ENCODE data around the gene TBXT. TPM values are rescaled to one million over a fixed set of nuclear protein-coding genes. Genes with fewer than 3 reads are reported as not detected.

TBXT gene, protein sequence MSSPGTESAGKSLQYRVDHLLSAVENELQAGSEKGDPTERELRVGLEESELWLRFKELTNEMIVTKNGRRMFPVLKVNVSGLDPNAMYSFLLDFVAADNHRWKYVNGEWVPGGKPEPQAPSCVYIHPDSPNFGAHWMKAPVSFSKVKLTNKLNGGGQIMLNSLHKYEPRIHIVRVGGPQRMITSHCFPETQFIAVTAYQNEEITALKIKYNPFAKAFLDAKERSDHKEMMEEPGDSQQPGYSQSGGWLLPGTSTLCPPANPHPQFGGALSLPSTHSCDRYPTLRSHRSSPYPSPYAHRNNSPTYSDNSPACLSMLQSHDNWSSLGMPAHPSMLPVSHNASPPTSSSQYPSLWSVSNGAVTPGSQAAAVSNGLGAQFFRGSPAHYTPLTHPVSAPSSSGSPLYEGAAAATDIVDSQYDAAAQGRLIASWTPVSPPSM
- total RNA-seq (2014; rRNA removed; shearing (Covaris generic)): 0.39 TPM in 1 of 2 replicates, not detected in the other
- polyA plus RNA-seq (2016; fragmentation: Nextera tagmentation; extraction: Ambion mirVana): 0.23 and 0.42 TPM in 2 replicates
- long read RNA-seq: 0 reads

DNA sequence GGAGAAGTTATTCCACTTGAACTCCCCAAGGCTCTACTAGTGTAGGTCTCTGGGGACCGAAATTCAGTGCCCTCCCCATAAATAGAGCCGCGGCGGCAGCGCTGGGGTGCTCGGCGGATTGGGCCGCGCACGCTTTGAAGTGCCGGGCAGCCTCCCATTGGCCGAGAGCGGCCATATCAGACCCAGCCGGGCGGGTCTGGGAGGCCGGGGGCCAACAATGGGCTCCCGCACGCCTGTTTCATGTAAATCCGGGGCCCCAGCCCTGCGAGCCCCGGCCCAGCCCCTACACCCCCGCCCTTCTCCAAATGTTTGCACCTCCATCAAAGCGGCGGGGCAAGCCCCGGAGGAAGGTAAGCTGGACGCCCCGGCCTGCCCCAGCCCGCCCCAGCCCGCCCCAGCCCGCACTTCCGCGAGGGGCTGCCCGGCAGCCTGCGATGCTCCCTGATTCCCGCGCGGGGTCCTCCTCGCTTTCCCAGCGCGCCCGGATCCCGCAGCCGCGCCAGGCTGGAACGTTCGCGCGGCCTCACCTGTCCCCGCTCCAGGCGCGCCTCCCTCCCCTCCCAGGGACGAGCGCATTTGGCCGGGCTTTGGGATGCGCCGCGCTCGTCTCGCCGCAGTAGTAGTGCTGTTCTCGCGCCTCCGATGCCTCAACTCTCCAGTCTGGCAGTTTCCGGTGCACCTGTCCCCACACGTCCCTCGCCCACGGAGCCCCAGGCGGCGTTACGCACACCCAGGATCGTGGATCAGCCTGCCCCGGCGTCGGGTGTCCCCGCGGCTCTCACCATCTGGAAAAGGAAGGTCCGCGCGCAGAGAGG lies at the start of gene TBXT:
Gene TBXT, minus strand, starts transcription at position 51 of the 815 bp plus-strand sequence. CDS start 260 bp downstream, outside the sequence.
- ATAC-seq (peak; percentile 66), DNase-seq (ENCODE audit: low spot score) (peak; percentile 91)
- no peaks in the 10 kb centered on the region for H3K9me2 ChIP-seq (ENCODE audit: insufficient read depth)
- H3K4me1 ChIP-seq (ENCODE audit: insufficient read depth): peaks cover 47% of the 10 kb centered on the region
- H3K9me3 Mint-ChIP-seq: no peaks in the 10 kb centered on the region
- H3K4me2 ChIP-seq: peak within 1 kb of the TSS; percentile 95
- no peak within 1 kb of the TSS for H3K27ac Mint-ChIP-seq
- no peaks in the 10 kb centered on the region for H3K36me3 ChIP-seq (ENCODE audit: insufficient read depth)
- peak within 1 kb of the TSS; percentile 80 for H3K4me3 ChIP-seq
- H3F3A ChIP-seq (replicated peaks; ENCODE audit: low read depth): peaks cover 12% of the 10 kb centered on the region; the same call in 1 of the 2 replicates
- no peaks in the 10 kb centered on the region for H3K79me2 ChIP-seq (replicated peaks; ENCODE audit: insufficient read depth)
- peaks cover 31% of the 10 kb centered on the region for H3K4me1 Mint-ChIP-seq
- H3K36me3 Mint-ChIP-seq (ENCODE audit: low read depth): no peaks in the 10 kb centered on the region
- TF ChIP-seq ZNF331 (CRISPR knock-in tag; IDR thresholded peaks at IDR 0.05; ENCODE audit: low read depth): no peak
- TF ChIP-seq EZH2 (IDR thresholded peaks at IDR 0.05; ENCODE audit: low read depth, unreplicated experiment): no peak
- TF ChIP-seq, protein P1, sequence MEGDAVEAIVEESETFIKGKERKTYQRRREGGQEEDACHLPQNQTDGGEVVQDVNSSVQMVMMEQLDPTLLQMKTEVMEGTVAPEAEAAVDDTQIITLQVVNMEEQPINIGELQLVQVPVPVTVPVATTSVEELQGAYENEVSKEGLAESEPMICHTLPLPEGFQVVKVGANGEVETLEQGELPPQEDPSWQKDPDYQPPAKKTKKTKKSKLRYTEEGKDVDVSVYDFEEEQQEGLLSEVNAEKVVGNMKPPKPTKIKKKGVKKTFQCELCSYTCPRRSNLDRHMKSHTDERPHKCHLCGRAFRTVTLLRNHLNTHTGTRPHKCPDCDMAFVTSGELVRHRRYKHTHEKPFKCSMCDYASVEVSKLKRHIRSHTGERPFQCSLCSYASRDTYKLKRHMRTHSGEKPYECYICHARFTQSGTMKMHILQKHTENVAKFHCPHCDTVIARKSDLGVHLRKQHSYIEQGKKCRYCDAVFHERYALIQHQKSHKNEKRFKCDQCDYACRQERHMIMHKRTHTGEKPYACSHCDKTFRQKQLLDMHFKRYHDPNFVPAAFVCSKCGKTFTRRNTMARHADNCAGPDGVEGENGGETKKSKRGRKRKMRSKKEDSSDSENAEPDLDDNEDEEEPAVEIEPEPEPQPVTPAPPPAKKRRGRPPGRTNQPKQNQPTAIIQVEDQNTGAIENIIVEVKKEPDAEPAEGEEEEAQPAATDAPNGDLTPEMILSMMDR (conservative IDR thresholded peaks at IDR 0.05; ENCODE audit: low read depth in 2 of 2): peak in 1 of 2 experiments; percentile 6; a peak in 1 of 4 replicates
- H3K27ac ChIP-seq (ENCODE audit: low read depth): no peak within 1 kb of the TSS
- H4K20me1 ChIP-seq (replicated peaks; ENCODE audit: insufficient read depth): peaks cover 16% of the 10 kb centered on the region
- H3K4me3 Mint-ChIP-seq: peak within 1 kb of the TSS; percentile 84
- H3K27me3 ChIP-seq (ENCODE audit: insufficient read depth): peaks cover 98% of the 10 kb centered on the region
- H2AFZ ChIP-seq: peak within 1 kb of the TSS; percentile 98
- peaks cover 49% of the 10 kb centered on the region for H3K27me3 Mint-ChIP-seq (ENCODE audit: insufficient read depth, low read depth, poor library complexity)

DNA sequence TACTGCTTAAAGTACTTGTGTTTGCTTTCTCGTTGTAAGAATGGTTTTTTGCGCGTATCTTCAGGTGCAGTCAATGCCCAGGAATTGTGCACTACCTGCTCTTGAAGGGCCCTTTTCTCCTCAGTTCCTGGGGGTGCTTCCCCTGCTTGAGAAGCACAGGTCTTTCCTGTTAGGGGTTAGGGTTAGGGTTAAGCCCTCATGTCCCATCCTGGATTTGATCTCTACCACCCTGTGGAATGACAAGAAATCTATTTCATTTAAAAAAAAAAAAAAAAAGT lies 39.6 kb upstream of the TBXT start:
- Mint-ChIP-seq H3K4me1 (peaks cover 12% of the 10 kb centered on the region), H3K27ac (no peak overlapping the region)
- H3K9me2 ChIP-seq (ENCODE audit: insufficient read depth): no peaks in the 10 kb centered on the region

More for the DNA sequence above, 39.6 kb upstream of the TBXT start:
- Mint-ChIP-seq H3K9me3 (no peaks in the 10 kb centered on the region; the same call in 2 of the 3 replicates), H3K27me3 (ENCODE audit: insufficient read depth, low read depth, poor library complexity) (peaks cover 1% of the 10 kb centered on the region), H3K4me3 (no peak overlapping the region), H3K36me3 (ENCODE audit: low read depth) (no peaks in the 10 kb centered on the region)
- Histone ChIP-seq H3K4me3 (no peak overlapping the region), H2AFZ (no peak overlapping the region), H3K4me2 (no peak overlapping the region), H3F3A (replicated peaks; ENCODE audit: low read depth) (no peaks in the 10 kb centered on the region), H4K20me1 (replicated peaks; ENCODE audit: insufficient read depth) (no peaks in the 10 kb centered on the region; the same call in 1 of the 2 replicates), H3K27me3 (ENCODE audit: insufficient read depth) (no peaks in the 10 kb centered on the region), H3K79me2 (replicated peaks; ENCODE audit: insufficient read depth) (no peaks in the 10 kb centered on the region), H3K4me1 (ENCODE audit: insufficient read depth) (no peaks in the 10 kb centered on the region), H3K27ac (ENCODE audit: low read depth) (no peak overlapping the region), H3K36me3 (ENCODE audit: insufficient read depth) (no peaks in the 10 kb centered on the region)
- ATAC-seq (no peak), DNase-seq (ENCODE audit: low spot score) (no peak)
- TF ChIP-seq, protein P2, sequence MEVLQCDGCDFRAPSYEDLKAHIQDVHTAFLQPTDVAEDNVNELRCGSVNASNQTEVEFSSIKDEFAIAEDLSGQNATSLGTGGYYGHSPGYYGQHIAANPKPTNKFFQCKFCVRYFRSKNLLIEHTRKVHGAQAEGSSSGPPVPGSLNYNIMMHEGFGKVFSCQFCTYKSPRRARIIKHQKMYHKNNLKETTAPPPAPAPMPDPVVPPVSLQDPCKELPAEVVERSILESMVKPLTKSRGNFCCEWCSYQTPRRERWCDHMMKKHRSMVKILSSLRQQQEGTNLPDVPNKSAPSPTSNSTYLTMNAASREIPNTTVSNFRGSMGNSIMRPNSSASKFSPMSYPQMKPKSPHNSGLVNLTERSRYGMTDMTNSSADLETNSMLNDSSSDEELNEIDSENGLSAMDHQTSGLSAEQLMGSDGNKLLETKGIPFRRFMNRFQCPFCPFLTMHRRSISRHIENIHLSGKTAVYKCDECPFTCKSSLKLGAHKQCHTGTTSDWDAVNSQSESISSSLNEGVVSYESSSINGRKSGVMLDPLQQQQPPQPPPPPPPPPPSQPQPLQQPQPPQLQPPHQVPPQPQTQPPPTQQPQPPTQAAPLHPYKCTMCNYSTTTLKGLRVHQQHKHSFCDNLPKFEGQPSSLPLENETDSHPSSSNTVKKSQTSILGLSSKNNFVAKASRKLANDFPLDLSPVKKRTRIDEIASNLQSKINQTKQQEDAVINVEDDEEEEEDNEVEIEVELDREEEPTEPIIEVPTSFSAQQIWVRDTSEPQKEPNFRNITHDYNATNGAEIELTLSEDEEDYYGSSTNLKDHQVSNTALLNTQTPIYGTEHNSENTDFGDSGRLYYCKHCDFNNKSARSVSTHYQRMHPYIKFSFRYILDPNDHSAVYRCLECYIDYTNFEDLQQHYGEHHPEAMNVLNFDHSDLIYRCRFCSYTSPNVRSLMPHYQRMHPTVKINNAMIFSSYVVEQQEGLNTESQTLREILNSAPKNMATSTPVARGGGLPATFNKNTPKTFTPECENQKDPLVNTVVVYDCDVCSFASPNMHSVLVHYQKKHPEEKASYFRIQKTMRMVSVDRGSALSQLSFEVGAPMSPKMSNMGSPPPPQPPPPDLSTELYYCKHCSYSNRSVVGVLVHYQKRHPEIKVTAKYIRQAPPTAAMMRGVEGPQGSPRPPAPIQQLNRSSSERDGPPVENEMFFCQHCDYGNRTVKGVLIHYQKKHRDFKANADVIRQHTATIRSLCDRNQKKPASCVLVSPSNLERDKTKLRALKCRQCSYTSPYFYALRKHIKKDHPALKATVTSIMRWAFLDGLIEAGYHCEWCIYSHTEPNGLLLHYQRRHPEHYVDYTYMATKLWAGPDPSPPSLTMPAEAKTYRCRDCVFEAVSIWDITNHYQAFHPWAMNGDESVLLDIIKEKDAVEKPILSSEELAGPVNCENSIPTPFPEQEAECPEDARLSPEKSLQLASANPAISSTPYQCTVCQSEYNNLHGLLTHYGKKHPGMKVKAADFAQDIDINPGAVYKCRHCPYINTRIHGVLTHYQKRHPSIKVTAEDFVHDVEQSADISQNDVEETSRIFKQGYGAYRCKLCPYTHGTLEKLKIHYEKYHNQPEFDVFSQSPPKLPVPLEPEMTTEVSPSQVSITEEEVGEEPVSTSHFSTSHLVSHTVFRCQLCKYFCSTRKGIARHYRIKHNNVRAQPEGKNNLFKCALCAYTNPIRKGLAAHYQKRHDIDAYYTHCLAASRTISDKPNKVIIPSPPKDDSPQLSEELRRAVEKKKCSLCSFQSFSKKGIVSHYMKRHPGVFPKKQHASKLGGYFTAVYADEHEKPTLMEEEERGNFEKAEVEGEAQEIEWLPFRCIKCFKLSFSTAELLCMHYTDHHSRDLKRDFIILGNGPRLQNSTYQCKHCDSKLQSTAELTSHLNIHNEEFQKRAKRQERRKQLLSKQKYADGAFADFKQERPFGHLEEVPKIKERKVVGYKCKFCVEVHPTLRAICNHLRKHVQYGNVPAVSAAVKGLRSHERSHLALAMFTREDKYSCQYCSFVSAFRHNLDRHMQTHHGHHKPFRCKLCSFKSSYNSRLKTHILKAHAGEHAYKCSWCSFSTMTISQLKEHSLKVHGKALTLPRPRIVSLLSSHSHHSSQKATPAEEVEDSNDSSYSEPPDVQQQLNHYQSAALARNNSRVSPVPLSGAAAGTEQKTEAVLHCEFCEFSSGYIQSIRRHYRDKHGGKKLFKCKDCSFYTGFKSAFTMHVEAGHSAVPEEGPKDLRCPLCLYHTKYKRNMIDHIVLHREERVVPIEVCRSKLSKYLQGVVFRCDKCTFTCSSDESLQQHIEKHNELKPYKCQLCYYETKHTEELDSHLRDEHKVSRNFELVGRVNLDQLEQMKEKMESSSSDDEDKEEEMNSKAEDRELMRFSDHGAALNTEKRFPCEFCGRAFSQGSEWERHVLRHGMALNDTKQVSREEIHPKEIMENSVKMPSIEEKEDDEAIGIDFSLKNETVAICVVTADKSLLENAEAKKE (CRISPR knock-in tag; IDR thresholded peaks at IDR 0.05): no peak
- no peak for TF ChIP-seq POLR2AphosphoS5 (IDR thresholded peaks at IDR 0.05; ENCODE audit: low read depth)

All from GM23338 (cell line).